T-helper 1 cell treated with Interleukin-12 subunit alpha and Interleukin-12 subunit beta and Interleukin-4 antibody, amounts not matched to agents 30 ng/mL and 1 ng/mL, for 36 hours (primary cell): ENCODE results near the gene WDR91. TPM values are rescaled to one million over a fixed set of nuclear protein-coding genes. Genes with fewer than 3 reads are reported as not detected.
"Not testable (repeated sequence)": the region's sequence is repeated elsewhere in the genome, so short reads cannot be mapped to it uniquely, and the experiment has no call there.

Source experiments
- intact Hi-C: fragments of 100-400 bp; cut with micrococcal nuclease; formaldehyde crosslinking; loops from one replicate; pipeline ENCODE4 v1.15.1; 2024
- total RNA-seq: library from RNA; stranded (reverse); gene quantifications from 2 replicates; pipeline ENCODE4 v1.2.3, GENCODE V29; 2022

WDR91 gene
- total RNA-seq, 1 donor from 2014 or later, result 19.4 TPM

DNA sequence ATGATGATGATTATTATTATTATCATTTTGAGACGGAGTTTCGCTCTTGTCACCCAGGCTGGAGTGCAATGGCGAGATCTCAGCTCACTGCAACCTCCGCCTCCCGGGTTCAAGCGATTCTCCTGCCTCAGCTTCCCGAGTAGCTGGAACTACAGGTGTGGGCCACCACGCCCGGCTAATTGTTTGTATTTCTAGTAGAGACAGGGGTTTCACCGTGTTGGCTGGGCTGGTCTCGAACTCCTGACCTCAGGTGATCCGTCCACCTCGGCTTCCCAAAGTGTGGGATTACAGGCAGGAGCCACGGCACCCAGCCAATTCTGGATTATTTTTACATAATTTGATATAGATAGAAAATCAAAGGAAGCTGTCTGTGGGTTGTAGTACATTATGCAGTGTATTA is 22.8 kb upstream of the WDR91 start:
- intact Hi-C loops, result not testable (repeated sequence)

DNA sequence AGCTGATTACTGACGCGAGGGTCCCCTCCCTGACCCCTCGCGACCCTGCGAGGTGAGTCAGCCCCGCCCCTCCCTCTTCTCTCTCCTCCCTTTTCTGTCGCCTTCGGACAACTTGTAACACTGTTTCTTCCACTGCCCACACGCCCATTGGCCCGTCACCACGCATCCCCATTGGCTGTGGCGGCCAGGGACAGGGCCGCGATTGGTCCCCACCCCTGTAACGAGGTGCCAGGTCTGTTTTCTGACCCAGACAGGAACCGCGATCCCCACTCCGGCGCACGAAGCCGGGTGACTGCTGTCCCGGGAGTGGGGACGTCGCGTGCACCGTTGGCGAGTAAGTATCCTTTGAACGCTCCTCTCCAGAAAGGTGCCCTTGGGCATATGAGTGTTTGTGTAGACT is 22.2 kb upstream of the WDR91 start, which contains the start of gene STRA8:
STRA8 (plus strand) TSS at position 269 of the 400 bp plus-strand sequence. CDS start 6,687 bp downstream, outside the sequence.
- intact Hi-C loops, result no loop called here

DNA sequence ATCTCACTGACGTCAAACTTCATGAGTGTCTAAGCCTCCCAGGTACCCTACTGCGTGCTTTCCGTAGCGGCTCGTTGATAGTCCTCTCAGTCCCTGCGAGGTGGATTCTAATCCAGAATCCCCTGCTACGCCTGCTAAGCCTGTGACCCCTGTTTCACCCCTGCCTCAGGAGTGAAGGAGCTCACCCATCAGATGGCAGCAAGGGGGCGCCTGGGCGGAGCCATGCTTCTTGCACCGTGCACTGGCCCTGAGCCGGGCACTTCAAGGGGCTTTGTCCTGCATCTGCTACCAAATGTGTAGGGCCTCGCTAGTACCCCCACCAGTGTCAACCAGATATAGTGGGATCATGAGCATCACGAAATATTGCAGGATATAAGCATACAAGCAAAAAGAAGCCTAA is 21.4 kb upstream of the WDR91 start:
- intact Hi-C loops, result no loop called here

DNA sequence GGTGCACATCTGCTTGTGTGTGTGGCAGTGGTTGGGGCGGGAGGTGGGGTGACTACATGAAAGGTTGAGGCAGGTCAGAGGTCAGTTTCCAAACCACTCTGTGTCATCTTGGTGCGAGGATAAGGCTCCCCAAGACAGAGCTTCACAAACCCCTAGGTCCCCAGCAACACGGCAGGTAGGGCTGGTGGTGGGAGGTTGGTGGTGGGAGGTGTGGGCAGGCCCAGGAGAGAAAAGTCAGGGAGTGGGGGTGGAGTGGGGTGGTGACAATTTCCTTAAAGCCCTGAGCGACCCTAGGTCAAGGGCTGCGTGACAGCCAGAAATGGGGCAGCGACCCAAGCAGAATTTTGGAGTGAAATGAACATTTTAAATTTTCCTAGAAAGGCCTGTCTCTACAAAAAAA is 20.8 kb upstream of the WDR91 start:
- intact Hi-C loops, result no loop called here

DNA sequence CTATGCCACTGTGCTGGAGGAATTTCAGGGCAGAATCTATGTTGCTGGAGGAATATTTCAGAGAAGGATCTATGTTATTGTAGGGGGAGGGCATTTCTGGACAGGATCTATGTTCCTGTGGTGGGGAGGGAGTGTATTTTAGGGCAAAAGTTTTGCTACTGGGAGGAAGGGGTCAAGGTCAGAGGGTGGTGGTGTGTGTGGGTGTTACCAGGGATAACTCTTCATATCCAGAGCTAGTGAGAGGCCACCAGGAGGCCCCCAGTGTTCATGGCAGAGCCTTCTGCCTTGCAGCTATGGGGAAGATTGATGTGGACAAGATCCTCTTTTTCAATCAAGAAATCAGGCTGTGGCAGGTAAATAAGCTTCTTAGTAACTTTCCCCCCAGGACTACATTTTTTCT is 20.4 kb upstream of the WDR91 start:
- intact Hi-C loops, result no loop called here

DNA sequence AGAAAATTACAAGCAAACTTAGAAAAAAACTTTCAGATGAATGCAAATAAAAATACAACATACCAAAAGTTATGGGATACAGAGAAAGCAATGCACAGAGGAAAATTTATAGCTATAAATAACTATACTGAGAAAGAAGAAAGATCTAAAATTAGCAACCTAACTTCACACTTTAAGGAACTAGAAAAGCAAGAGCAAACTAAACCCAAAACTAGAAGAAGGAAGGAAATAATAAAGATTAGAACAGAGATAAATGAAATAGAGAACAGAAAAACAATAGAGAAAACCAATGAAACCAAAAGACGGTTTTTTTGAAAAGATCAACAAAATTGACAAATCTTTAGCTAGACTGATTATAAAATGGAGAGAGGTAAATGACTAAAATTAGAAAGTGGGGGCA is 12.7 kb upstream of the WDR91 start:
- intact Hi-C loops, result no loop called here

DNA sequence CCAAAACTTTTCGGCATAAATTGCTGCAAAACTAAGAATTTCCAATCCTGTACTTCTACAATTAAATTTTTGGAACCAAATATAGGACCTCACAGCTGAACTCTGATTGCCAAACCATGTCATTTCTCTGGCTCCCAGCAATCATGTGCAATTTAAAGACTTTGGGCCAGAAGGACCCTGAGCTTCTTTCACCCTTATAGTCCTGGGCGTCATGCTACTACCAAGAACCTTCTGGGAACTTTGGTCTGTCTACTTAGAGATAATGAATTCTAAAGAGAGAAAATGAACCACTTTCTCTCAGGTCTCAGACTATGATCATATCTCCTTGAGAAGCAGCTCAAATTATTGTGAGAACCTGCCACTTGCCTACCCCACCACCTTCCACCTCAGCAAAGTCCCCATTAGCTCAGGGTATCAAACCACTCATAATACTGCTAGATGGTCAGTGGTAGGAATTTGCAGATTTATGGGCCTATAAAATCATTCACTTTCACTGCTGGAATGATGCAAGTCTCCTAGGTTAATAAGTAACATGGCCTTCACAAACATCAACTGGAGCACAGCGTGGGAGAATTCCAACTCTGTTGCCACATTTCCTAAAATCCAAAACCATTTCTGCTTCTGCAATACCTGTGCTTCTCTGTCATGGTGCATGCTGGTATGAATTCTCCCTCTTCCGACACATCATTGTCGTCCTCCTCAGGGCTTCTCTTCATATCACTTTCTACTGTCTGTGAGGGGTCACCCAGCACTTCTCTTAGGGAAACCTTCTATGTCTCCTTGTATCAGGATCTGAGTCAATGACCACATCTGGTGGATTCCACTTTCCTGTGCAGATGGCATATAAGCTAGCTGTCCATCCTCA is 6.6 kb upstream of the WDR91 start:
- intact Hi-C loops, result no loop called here

DNA sequence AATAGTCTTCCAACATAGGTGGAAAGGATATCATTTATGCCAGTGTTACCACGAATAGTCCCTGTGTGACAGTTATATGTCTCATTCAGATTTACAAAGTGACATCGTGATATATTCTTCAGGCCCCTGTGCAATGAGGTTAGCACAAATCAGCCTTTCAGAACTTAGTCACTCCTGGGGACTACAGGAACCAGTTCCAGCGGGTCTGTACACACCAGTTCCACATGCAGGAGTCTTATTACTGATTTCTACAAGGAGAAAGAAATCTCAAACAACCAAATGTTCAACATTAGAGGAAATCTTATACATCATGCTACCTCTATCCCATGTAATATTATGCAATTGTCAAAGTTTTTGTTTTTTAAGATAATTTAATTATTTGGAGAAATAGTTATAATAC is 4.4 kb upstream of the WDR91 start:
- intact Hi-C loops, result no loop called here

DNA sequence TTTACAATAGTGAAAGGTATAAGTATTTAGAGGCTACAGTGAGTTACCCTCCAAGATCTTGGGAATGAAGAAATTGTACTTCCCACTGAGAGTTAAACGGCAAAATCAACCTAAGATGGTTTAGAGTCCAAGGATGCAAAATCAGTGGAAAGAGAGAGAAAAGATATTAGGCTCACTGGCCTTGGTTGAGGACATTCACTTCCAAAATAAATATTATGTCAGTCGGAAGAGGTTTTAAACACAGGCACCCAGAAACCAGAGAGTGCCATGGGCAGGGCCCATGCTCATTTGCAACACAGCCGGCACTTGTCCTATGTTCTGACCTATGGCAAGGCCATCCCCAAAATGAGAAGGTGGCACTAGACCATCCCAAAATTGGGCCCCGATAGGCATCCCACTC is 3.9 kb upstream of the WDR91 start:
- intact Hi-C loops, result no loop called here

DNA sequence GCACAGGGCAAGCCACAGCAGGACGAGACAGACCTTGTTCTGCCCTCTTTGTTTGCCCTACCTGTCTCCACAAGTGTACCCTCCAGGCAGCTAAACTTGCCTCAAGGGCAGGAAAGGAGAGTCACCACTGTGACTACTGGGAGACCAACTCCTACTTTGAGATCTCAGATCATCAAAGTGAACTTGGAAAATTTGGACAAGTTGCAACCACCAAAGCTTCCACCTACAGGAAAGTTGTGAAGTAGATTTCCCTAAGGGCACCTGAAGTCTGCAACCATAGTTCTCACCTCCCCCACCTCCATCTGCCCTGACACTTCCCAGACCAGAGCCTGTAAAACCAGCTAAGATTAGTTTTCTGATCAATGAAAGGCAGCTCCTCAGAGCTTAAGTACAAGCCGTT is 2.5 kb upstream of the WDR91 start:
- intact Hi-C loops, result loop anchor here (5.0 kb wide), 2 partner anchors 68 to 1962 kb away; partner anchors contain the start of gene EXOC4

DNA sequence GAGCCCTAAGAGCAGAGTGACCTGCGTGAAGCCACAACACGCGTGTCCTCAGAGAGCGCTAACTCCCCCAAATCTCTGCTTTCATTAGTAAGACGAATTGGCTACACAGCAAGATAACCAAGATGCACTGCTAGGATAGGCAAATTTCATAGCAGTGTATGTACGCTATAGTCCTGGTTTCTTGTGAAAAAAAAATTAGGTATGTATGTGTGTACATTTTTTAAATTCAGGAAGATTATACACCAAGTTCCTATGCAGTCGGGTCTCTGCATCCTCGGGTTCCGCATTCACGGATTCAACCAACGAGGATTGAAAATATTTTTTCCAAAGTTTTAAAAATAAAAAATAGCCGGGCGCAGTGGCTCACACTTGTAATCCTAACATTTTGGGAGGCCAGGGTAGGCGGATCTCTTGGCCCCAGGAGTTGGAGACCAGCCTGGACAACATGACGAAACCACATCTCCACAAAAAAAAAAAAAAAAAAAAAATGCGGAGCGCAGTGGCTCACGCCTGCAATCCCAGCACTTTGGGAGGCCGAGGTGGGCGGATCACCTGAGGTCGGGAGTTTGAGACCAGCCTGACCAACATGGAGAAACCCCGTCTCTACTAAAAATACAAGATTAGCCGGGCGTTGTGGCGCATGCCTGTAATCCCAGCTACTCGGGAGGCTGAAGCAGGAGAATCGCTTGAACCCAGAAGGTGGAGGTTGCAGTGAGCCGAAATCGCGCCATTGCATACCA is 790 bp upstream of the WDR91 start:
- intact Hi-C loops, result loop anchor here (1.0 to 5.0 kb wide), 12 partner anchors 42 to 1960 kb away; partner anchors contain the start of genes AGBL3, AKR1B1, BPGM and CNOT4

DNA sequence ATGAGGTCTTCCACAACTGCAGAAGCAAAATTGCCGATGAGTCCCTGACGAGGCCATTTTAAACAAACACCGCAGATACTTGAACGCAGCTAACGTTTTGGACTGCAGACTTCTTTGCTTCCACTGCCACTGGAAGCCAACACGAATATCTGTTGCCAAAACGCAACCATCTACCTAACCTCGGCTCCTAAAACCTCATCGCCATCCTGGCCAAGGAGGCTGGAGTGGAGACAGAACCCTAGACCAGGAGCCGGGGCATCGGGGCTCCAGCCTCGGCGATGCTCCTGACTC is 493 bp downstream of the WDR91 start:
- intact Hi-C loops, result loop anchor here (1.0 to 5.0 kb wide), 13 partner anchors 41 to 1959 kb away; partner anchors contain the start of genes AGBL3, AKR1B1, BPGM and CNOT4

DNA sequence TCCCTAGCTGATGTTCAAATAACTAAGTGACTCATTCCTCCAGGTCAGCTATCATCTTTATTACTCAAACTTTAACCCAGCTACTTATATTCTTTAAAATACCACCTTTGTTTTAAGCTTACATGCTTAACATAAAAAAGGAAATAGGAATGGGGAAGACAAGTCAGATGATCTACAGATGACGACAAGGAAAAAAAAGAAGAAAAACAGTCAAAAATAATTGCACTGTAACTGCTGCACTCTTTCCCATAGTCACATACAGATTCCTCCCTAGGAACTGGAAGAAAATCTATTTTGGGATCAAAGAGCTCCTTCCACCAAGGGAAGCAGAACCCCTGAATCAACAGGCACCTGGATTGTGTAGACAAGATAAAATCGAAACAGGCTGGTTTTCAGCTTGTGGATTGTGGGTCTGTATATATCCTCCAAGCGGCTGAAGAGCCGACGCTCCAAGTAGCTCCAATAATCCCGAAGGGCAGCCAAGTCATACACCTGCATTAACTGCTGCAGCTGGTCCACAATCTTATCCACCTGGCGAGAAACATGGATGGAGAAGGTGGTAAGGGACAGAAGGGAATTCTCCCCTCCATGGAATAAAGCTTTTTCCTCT is 2.0 kb downstream of the WDR91 start:
- intact Hi-C loops, result no loop called here

DNA sequence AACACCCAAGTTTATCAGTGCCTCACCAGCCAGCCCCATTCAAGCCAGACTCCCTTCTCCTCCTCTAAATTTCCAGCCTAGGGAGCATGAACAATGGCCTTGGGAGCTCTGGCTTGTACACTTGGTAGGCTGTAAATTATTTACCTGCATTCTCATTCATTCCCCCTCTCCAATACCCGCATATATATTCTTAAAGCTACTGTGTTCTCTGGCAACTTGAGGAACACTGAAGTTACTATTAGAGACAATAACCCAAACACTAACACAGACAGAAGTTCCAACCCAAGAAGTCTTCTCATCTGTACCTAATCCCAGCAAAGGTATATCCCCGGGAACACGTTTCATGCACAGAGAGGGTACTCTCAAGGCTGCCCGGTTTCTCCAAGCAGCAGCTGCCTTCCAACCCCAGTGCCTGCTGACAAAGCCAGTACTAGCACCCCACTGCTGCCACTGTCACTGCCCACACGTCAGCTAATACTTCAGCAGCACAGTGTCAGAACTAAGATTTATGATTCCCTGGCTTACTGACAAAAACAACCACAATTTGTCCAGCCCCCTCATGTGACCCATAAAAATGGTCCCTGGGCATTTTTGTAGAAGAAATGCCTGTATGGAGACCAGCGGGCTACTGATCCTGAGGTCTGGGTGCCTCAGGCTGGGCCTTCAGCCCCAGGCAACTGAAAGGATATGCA is 3.1 kb downstream of the WDR91 start:
- intact Hi-C loops, result no loop called here

DNA sequence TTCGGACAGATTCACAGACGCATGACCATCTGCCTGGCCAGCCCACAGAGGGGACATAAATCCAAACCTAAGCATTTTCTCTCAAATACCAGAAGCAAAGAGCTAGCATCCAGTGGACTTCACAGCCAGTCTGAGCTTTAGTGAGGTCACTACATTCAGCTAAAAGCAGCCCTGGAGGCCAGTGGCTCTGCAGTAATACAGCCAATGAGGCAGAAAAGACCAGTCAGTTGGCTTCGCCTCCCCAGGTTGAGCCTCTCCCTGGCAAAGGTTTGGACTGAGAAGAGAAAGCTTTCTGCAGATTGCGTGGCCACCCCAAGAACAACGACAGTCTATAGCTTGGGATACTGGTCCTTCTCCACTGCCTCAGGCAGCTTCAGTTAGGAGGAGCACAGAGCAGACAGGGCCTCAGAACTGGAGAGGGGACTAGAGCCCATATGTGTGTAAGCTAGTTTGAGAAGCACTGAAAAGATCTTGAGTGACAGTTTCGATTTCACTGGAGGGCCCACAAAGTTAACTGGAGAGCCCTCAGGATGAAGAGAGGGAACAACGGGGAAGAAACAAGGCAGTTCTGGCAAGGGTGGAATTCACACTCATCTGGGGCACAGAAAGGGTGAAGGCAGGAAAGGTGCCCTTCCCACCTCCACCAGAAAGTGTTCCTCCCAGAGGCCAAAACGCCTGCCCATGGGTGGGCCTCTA is 3.8 kb downstream of the WDR91 start:
- intact Hi-C loops, result no loop called here

DNA sequence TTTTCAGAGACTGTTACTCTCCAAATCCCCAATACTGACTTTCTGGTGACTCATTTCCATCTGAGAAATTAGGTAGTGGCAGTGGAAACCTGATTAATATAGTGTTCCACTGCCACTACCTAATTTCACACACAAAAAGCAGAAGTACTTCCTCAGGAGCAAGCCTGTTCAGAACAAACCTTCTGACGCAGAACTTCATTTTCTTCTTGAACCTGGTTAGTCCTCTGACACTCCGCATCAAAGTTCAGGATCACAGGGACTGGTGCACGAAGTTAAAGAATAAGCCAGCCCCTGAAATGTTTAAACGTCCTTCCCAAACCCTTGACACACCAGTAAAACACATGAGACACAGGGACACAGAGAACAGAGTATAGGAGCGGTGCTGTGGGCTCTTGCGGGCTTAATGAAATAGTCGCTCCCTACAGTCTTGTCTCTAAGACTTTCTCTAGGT is 4.4 kb downstream of the WDR91 start:
- intact Hi-C loops, result no loop called here

DNA sequence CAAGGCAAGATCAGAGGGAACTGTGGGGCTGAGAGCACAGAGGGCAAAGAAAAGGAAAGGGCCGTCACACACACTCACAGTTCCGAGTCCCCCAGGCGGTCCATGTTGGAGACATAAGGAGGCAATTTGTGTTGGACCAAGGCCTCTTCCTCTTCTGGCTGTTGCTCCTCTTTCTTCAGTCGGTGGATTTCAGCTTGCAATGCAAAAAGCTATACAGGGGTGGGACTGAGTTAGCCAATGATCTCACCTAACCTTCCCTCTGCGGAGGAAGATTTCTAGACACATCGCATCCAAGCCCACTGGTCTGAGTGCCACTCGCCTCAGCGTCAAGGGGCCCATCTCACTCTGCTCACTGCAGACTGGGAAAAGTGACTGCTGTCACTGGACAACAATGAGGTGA is 5.5 kb downstream of the WDR91 start:
- intact Hi-C loops, result no loop called here

DNA sequence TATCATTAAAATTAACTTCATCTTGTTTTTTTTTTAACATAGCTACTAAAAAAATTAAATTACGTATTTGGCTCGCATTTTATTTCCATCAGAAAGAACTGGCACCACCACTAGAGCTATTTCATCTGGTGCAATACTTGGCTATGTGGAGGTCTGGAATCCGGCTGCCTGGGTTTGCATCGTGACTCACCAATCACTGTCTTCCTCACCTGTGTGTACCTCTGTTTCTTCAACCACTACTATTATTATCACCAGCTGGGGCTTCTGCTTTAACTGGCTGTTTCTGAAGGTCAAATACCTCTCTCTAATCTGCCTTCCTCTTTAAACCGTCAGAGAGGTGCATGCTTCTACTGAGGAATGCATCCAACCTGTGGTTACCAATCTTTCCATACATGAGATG is 6.5 kb downstream of the WDR91 start:
- intact Hi-C loops, result no loop called here

DNA sequence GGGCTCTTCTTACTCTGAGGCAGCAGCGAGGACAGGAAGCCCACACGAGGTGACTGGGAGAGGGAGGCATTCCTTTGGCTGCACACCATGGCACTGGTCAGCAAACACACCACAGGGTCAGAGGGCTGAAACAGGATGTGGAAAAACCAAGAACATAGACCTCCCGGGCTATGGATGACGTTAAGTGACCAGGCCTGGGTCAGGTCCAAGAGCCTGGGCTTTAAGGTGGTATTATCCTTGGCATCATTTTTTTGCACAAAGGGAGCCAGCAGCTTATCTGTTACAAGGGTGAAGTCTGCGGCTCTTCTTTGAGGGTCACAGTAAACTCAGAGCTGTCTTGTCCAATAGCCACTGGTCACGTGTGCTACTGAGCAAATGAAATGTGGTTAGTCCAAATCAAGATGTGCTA is 7.0 kb downstream of the WDR91 start:
- intact Hi-C loops, result no loop called here

DNA sequence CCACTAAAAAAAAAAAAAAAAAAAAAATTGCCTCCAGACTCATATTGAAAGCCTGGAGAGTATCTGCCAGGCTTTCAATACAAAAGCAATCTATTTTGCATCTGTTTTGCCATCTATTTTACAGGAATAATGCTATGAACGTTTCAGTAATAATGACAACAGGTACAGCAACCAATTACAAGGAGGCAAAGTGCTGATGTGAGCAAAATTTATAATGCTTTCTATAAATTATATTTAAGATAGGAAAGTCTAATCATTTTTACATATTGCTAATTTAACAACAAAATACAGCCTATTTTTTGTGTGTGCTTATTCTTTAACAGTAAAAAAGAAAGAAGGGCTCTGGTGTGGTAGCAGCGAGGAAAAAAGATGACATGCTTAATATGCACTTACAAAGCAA is 10.0 kb downstream of the WDR91 start:
- intact Hi-C loops, result no loop called here

DNA sequence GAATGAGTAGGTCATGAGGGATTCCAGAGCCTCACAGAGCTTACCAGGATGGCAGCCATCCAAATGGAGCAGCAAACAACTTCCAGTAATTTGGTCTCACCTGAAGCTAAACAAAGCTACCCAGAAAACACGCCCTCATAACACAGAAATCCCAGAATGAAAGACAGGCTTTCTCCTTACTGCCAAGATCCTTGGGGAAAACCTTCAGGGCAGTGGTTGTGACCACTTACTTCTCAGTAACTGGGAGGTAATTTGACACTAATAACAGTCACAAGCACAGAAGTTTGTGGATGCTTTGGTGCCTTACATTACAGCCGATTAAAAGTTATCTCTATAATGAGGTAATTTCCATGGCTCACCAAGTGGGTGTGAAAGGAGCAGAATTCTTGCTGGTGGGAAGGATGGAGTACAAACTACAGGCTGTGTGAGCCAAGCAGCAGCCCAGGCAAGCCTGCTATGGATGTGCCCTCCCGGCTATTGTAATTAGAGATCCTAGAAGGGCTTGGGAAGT is 10.4 kb downstream of the WDR91 start:
- intact Hi-C loops, result no loop called here
